Fibroblast of gingiva (primary cell): ENCODE data around the gene RASAL1.

Experiments
- DNase-seq: peaks from one replicate; pipeline ENCODE4 v3.0.0-alpha.2; 2011; ENCODE audit warnings: low read depth

RASAL1 gene

GRCh38 chr12:113117684-113118083 is 17.9 kb downstream of the RASAL1 start:
- DNase-seq: peak; percentile 32

GRCh38 chr12:113116875-113117274 is 18.7 kb downstream of the RASAL1 start:
- DNase-seq: no peak

- DNase-seq: no peak
Observed at GRCh38 chr12:113115455-113116126, 20.0 kb downstream of the RASAL1 start.

- no peak for DNase-seq
Observed at GRCh38 chr12:113114447-113115178, 20.9 kb downstream of the RASAL1 start.

- DNase-seq: no peak
Observed at GRCh38 chr12:113113397-113113796, 22.2 kb downstream of the RASAL1 start.

- DNase-seq: no peak
Observed at GRCh38 chr12:113112043-113112899, 23.3 kb downstream of the RASAL1 start.

GRCh38 chr12:113111247-113111646 is 24.3 kb downstream of the RASAL1 start:
- no peak for DNase-seq

GRCh38 chr12:113109872-113110599 is 25.5 kb downstream of the RASAL1 start:
- DNase-seq: no peak

GRCh38 chr12:113109360-113109759 is 26.2 kb downstream of the RASAL1 start:
- no peak for DNase-seq

GRCh38 chr12:113108308-113108707 is 27.3 kb downstream of the RASAL1 start:
- no peak for DNase-seq

- no peak for DNase-seq
Observed at GRCh38 chr12:113106361-113106760, 29.2 kb downstream of the RASAL1 start.

GRCh38 chr12:113105606-113106271 is 29.8 kb downstream of the RASAL1 start:
- no peak for DNase-seq

- no peak for DNase-seq
Observed at GRCh38 chr12:113104953-113105510, 30.5 kb downstream of the RASAL1 start.

- DNase-seq: no peak
Observed at GRCh38 chr12:113103756-113104450, 31.7 kb downstream of the RASAL1 start.

GRCh38 chr12:113102811-113103210 is 32.8 kb downstream of the RASAL1 start:
- no peak for DNase-seq

GRCh38 chr12:113101751-113102150 is 33.8 kb downstream of the RASAL1 start:
- DNase-seq: no peak

- no peak for DNase-seq
Observed at GRCh38 chr12:113099764-113100163, 35.8 kb downstream of the RASAL1 start.

- no peak for DNase-seq
Observed at GRCh38 chr12:113099364-113099763, 36.2 kb downstream of the RASAL1 start.

- peak; percentile 86 for DNase-seq
Observed at GRCh38 chr12:113098441-113099028, 37.0 kb downstream of the RASAL1 start.
